DMS53 treated with DMSO at 0.1 percent for 48 hours (cell line): Measurements from ENCODE around the gene SLC17A2.
"Not testable (repeated sequence)": the region's sequence is repeated elsewhere in the genome, so short reads cannot be mapped to it uniquely, and the experiment has no call there.

ENCODE experiments used
- DNase-seq: peaks from one replicate; lab custom pipeline; 2025; ENCODE audit not compliant: unreplicated experiment; lab: John Stamatoyannopoulos, UW

Gene SLC17A2

DNA sequence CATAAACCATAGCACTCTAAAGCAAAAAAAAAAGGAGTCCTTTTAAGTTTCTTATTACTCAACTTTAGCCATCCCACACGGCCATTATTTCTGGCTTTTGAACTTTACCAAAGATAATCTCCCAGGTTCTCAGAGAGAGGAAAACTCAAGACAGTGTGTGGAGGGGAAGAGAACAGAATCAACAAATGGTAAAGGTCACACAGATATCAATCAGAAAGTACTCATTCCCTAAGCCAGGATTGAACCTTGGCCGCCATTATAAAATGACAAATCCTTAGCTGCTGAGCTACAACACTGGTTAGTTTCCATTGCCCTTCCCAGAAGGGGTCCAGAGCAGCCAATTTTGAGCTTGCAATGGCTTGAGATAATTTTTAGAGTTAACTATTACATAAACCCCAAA lies 22.0 kb upstream of the SLC17A2 start:
- no peak for DNase-seq

DNA sequence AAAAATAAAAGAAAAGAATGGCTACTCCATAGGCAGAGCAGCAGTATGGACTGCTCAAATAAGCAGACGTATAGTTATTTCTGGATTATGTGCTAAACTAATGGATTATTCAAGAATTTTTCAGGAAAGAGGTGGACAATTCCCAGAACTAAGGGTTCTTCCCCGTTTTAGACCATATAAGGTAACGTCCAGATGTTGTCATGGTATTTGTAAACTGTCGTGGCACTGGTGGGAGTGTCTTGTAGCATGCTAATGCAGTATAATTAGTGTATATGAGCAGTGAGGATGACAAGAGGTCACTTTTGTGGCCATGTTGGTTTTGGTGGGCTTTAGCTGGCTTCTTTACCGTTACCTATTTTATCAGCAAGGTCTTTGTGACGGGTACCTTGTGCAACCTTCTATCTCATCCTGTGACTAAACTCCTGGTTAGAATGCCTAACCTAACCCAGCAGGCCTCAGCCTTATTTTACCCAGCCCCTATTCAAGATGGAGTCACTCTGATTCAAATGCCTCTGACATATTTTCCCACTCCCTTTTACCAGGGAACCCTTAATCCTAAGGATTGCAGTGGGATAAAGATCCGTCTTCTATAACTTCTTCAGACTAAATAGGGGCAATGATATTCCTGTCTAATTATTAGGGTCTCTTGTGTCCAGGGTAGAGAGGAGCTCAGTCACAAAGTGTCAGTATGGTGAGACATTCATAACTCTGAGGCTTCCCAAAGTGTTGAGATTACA lies 21.0 kb upstream of the SLC17A2 start:
- no peak for DNase-seq

DNA sequence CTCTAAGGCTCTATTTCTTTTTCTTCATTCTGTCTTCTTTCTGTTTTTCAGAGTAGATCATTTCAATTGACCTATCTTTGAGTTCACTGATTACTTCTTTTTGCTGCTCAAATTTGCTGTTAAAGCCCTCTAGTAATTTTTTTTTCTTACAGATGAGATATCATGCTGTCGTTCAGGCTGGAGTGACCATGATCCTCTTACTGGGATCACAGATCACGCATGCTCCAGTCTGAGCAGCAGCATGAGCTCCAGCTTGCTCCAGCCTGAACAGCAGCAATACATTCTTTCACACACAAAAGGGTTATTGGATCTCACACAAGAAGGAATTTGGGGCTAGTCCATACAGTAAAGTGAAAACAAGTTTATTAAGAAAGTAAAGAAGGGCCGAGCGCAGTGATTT lies 19.8 kb upstream of the SLC17A2 start:
- DNase-seq = no peak

- DNase-seq = no peak
These were observed 19.2 kb upstream of the SLC17A2 start for GRCh38 chr6:25949695-25950094.

- not testable (repeated sequence) for DNase-seq
These were observed 17.0 kb upstream of the SLC17A2 start for GRCh38 chr6:25947492-25947891.

DNA sequence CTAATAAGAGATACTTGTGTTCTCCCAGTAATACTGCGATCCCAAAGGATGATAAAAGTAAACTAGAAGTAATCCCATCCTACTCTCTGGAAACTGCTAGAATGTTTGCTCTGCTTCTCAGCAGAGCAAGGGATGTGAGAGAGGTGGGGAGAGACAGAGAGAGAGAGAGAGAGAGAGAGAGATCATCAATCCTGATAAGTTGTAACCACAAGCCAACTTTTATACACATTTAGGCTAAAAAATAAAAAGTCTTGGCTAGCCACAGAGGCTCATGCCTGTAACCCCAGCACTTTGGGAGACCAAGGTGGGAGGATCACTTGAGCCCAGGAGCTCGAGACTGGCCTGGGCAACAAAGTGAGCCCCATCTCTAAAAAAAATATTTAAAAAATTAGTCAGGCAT lies 16.1 kb upstream of the SLC17A2 start:
- DNase-seq = no peak

- not testable (repeated sequence) for DNase-seq
These were observed 15.2 kb upstream of the SLC17A2 start for GRCh38 chr6:25945738-25946137.

- no peak for DNase-seq
These were observed 14.4 kb upstream of the SLC17A2 start for GRCh38 chr6:25944688-25945574.

DNA sequence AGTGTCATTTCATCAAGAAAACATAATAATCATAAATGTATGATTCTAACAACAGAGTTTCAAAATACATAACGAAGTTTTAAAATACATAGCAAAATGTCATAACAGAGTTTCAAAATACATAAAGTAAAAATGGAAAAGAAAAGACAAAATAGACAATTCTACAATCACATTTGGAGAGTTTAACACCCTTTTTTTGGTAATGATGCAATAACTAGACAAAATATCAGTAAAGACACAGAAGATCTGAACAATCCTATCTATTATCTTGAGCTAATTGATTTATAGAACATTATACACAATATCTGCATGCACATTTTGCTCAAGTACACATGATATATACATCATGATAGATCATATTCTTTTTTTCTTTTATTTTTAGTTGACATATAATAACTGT lies 13.4 kb upstream of the SLC17A2 start:
- DNase-seq = no peak

DNA sequence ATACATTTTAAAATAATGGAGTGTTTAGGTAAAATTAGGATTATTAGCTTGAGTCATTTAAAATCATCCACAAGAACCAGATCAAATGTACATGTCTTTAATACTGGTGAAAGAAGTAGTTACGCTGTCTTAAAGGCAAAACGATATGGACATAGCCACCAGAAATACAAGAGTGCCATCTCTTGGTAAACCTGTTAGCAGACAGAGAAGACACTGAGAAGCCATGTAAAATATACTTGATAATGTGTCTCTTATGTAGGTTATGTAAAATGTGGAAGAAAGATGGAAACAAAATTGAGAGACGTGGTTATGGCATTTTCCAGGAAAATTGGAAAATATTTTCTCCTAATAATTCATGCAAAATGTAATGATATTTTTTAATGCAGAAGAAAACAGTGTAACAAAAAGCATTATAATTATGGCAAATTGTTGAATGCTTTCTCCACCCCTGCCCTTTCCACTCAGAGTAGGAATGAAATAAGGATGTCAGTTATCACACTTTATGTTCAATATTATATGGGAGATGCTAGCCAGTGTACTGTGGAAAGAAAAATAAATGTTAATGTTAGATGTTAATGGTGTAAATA lies 12.2 kb upstream of the SLC17A2 start:
- DNase-seq = peak; percentile 76

- DNase-seq = no peak
These were observed 9.1 kb upstream of the SLC17A2 start for GRCh38 chr6:25939593-25939992.

DNA sequence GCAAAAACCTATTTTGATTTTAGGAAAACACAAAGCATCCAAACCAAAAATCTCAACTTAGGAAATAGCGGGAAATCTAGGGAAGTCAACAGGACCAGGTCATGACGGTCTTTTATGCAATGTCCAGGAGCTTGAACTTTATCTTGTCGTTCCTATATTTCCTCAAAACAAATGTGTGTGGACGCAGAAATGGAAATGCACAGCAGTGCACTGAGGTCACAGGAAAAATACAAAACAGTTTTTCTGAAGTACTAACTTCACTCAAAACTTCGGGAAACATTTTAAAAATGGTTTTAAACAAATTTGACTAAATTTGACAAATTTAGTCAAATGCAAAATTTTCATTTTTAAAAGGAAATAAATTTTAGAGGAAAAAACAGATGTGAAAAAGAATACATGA lies 5.5 kb upstream of the SLC17A2 start:
- DNase-seq = no peak

- no peak for DNase-seq
These were observed 4.3 kb upstream of the SLC17A2 start for GRCh38 chr6:25934735-25935313.

GRCh38 chr6:25934156-25934555 lies 3.7 kb upstream of the SLC17A2 start:
- no peak for DNase-seq

DNA sequence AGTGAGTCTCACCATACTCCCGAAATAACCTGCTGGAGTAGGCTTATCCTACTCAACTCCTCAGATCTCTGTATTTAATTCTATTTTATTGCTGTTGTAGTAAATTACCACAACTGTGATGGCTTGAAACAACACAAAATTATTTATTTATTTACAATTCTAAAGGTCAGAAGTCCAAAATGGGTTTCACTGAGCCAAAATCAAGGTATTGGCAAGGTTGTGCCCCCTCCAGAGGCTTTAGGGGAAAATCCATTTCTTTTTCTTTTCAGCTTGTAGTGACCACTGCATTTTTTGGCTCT lies 869 bp upstream of the SLC17A2 start:
- DNase-seq = no peak

GRCh38 chr6:25929785-25930184 lies 706 bp downstream of the SLC17A2 start:
- DNase-seq = not testable (repeated sequence)

- DNase-seq = peak; percentile 21
These were observed 1.7 kb downstream of the SLC17A2 start for GRCh38 chr6:25928562-25929324.

DNA sequence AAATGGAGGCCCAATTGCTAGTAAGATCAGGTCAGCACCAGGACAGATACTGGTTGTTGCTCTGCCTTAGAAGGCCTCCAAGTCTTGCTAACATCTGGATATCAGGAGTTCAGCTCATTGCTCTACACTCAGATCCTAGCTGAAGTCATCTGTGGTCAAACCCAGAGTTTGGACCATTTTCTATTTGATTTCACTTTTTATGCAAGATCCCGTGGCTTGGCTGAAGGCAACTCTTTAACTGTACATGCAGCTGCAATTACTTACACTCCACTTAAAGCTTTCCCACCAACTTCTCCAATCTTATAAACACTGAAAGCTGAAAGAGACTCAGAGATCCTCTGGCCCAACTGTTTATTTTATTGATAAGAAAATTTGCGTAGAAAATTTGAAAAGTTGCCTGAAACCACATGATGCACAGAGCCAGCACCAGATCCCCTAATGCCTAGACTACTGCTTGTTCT lies 2.7 kb downstream of the SLC17A2 start:
- no peak for DNase-seq

GRCh38 chr6:25927178-25927577 lies 3.3 kb downstream of the SLC17A2 start:
- no peak for DNase-seq

DNA sequence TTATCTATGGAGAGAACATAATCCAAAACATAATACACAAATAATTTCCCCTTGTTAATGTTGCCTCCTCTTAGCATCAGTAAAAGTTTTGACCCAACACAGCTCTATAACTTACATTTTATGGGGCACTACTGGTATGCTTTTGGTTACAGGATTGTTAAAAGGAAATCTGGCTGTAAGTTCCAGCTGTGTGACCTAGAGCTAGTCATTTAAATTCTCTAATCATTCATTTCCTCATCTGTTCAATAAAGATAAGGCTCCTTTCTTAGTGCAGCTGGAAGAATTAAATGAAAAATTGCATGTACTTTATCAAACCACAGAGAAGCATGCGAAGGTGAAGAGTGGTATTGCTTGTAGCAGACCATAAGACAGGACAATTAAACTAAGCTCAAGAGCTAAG lies 4.6 kb downstream of the SLC17A2 start:
- DNase-seq = no peak

GRCh38 chr6:25922301-25922700 lies 8.2 kb downstream of the SLC17A2 start:
- DNase-seq = no peak
